Fibroblast of villous mesenchyme (primary cell): Measurements from ENCODE around the gene GMIP. TPM values are rescaled to one million over a fixed set of nuclear protein-coding genes. Genes with fewer than 3 reads are reported as not detected.

Experiments used
- DNase-seq: peaks from one replicate; pipeline ENCODE4 v3.0.0-alpha.2; 2010; ENCODE audit warnings: low read depth
- H3K4me3 ChIP-seq: 2 replicates; pipeline ENCODE4 v1.5.1; 2011; ENCODE audit warnings: low read depth, mild to moderate bottlenecking, low read length
- total RNA-seq: library from RNA; depleted of rRNA; stranded (reverse); fragments of >200 nt; gene quantifications from 2 replicates; pipeline ENCODE4 v1.2.3, GENCODE V29; 2012
- TF ChIP-seq, protein P1 (sequence below): IDR thresholded peaks from 2 replicates; pipeline ENCODE4 v1.5.1; 2012; ENCODE audit warnings: low read depth, mild to moderate bottlenecking, low read length; ENCODE audit not compliant: insufficient read depth

The GMIP gene
- total RNA-seq, 1 donor, result 5.6 TPM

DNA sequence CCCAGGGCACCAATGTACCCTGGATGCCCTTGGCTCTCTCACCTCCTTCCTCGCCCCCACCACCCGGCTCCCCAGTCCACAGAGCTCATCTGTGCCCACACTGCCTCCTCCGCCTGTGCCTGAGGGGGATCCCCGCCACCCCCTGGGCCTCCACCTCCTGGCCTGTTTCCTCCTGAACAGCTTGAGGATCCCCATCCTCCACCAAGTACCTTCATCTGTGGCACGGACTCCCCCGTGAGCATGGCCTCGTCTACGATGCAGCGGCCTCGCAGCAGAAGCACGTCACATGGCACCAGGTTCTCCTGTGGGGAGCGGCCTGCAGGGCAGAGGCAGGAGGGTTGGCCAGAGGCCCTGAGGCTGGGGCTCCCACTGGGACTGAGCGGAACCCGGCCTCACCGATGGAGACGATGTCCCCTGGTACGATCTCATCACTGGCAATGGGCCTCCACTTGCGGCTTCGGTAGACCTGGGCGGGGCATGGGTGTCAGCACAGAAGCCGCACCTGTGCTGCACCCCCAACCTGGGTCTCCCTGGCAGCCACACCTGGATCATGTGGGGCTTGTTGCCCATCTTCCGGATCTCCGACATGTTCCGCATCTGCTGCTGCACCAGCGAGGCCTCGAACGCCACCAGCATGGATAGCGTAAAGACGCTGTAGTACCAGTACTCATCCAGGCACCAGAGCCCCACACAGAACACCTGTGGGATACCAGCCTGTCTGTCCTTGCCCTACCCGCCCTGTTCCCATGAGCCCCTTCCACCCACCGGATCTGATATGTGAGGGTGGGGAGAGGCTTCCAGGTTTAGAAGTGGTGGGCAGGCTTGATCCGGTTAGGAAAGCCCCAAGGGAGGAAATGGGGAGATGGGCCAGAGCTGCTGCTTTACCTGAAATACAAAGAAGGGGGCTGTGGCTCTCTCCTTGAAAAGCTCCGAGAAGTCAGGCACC lies 13.3 kb upstream of the GMIP start:
- H3K4me3 ChIP-seq, result no peak overlapping the region
- TF ChIP-seq, protein P1, sequence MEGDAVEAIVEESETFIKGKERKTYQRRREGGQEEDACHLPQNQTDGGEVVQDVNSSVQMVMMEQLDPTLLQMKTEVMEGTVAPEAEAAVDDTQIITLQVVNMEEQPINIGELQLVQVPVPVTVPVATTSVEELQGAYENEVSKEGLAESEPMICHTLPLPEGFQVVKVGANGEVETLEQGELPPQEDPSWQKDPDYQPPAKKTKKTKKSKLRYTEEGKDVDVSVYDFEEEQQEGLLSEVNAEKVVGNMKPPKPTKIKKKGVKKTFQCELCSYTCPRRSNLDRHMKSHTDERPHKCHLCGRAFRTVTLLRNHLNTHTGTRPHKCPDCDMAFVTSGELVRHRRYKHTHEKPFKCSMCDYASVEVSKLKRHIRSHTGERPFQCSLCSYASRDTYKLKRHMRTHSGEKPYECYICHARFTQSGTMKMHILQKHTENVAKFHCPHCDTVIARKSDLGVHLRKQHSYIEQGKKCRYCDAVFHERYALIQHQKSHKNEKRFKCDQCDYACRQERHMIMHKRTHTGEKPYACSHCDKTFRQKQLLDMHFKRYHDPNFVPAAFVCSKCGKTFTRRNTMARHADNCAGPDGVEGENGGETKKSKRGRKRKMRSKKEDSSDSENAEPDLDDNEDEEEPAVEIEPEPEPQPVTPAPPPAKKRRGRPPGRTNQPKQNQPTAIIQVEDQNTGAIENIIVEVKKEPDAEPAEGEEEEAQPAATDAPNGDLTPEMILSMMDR, result no peak
- DNase-seq, result no peak

DNA sequence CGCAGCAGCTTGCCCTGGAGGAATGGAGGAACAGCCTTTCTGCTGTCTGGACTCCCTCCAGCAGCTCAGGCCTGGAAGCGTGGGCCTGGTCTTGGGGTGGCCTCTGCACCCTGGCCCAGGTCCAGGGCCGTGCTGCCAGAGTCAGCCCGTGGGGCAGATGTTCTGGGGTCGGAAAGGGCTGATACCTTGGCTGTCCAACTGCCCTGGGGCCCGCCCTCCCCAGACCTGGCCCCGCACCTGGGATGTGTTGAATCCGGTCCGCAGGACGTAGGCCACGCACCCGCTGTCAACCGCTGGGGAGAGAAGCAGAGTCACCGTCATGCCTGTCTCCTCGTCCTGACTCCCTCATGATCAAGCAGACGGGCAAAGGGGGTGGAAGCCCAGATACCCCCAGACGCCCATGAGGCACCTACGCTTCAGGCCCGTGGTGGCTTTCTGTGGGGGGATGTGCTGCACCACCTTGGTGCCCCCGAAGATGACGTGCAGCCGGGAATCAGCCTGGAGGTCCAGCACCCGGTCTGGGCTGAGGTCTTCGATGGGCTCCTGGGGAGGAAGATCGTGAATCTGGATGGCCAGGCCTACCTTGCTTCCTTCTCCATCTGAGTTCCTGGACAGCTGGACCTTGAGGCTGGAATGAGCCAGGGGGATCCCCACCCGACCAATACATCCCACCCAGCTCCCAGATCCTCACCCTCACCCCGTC lies 12.3 kb upstream of the GMIP start:
- TF ChIP-seq, protein P1, result no peak
- DNase-seq, result no peak
- no peak overlapping the region for H3K4me3 ChIP-seq

DNA sequence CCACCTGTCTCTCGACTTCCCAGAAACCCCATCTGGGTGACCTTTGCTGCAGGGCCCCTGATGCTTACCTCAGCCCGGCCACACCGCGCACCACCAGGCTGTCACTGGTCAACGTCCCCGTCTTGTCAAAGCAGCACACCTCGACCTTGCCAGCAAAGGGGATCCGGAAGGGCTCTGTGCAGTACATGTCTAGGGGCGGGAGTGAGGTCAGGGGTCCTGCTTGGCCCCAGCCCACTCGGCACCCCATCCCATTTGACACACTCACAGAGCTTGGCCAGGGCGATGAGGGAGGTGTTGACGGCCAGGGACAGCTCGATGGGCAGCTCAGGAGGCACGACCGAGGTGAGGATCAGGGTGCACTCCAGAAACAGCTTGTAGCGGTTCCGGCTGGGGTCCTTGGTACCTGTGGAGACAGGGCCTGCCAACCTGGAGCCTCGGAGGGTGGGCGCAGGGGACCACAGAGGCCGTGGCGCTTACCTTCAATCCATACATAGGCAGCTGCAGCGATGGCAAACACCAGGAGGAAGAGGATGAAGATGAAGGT lies 11.7 kb upstream of the GMIP start:
- H3K4me3 ChIP-seq, result no peak overlapping the region
- TF ChIP-seq, protein P1, result no peak
- no peak for DNase-seq

DNA sequence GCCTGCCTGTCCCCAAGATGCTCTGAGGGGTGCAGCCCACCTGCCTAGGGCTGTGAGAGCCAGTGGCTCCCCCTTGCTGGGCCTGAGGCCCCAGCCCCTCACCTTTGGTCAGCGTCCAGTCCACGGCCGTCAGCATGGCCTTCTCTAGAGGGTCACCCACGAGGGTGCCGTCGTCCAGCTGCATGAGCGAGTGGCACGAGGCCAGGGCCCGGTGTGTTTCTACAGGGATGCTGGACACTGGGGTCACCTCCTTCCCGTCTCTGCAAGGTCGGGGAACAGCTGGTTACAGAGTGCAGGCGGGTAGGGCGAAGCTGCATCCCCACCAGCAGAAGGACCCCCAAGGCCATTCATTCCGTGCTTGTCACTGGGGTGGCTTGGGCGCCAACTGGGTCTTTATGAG lies 11.0 kb upstream of the GMIP start:
- TF ChIP-seq, protein P1, result no peak

DNA sequence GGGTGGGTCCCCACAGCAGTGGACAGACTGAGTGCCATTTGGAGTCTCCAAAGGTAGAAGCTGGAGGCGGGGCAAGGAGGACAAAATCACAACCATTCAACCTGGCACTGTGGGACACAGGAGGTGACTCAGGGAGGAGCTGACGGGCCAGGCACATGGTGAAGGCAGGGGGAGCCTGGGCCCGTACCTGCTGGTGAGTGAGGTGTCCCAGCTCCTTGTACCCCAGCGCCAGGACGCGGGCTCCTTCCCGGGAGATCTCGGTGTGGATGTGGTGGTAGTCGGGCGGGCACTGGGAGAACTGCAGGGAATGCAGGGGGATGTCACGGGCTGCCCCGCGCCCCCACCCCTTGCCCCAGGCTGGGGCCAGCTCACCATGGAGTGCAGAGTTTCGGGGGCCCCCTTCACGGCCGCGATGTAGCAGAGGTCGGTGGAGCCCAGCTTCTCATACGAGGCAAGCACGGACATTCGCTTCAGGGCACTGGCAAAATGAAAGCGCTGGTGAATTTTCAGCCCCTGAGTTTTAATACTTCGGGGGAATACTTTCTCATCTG lies 10.2 kb upstream of the GMIP start:
- TF ChIP-seq, protein P1, result no peak
- no peak for DNase-seq
- no peak overlapping the region for H3K4me3 ChIP-seq

More for the DNA sequence above, 11.0 kb upstream of the GMIP start:
- no peak overlapping the region for H3K4me3 ChIP-seq
- DNase-seq, result no peak

DNA sequence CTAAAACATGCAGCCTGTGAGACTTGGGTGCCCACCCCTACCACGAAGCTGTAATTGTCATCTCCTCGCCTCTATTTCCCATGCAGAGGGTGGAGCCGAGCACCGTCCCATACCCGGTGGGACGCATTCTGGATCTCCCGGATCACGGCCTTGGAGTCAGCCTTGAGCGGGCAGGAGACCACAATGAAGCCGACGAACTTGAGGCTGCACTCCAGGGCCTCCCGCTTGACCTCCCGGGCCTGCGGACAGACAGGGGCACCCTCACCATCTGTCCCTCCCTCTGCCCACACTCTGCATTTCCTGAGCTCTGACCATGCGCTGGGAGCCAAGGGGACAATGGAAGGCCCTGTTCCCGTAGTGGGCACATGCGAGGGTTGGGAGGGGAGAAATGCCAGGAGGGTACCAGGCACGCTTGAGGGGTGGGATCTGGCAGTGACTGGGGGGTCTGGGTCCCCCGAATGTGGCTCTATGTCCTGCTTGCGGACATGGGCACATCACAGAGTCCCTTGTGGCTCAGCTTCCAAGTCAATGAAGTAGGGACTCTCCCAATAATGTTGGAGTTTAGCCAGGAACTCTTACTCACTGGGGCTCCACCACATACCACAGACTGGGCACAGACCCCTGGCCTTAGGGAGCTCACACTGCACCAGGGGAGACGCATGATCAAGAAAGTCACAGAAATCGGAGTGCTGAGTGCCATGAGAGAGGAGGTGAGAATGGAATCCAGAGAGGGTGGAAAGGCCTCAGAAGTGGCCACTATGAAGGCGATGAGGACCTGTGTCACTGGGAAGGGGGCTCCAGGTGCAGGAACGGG lies 9.2 kb upstream of the GMIP start:
- H3K4me3 ChIP-seq, result no peak overlapping the region
- no peak for DNase-seq
- TF ChIP-seq, protein P1, result no peak
